Mucosa of descending colon (tissue), 3 donors: ENCODE data around the gene TBL1X. TPM values are rescaled to one million over a fixed set of nuclear protein-coding genes. Genes with fewer than 3 reads are reported as not detected.

Experiments
- ATAC-seq: fragments of 200-7000 bp; cut with Tn5 transposase; one replicate; pipeline ENCODE4 v1.9.1; 2020; ENCODE audit warnings: mild to moderate bottlenecking, moderate library complexity
- DNase-seq, 3 donors: peaks; one replicate each; pipeline ENCODE4 v3.0.0-alpha.2; 2020
- H3K36me3 ChIP-seq: fragments of 200-600 bp; one replicate; pipeline ENCODE4 v1.8.0; 2021; ENCODE audit warnings: low read depth, mild to moderate bottlenecking
- H3K4me1 ChIP-seq: fragments of 200-600 bp; one replicate; pipeline ENCODE4 v1.8.0; 2021; ENCODE audit warnings: low read depth, mild to moderate bottlenecking
- H3K4me3 ChIP-seq: fragments of 200-600 bp; one replicate; pipeline ENCODE4 v1.8.0; 2021; ENCODE audit warnings: mild to moderate bottlenecking
- H3K9me3 ChIP-seq: fragments of 200-600 bp; one replicate; pipeline ENCODE4 v1.8.0; 2021; ENCODE audit warnings: mild to moderate bottlenecking
- CTCF ChIP-seq: fragments of 200-600 bp; IDR thresholded peaks from one replicate; pipeline ENCODE4 v1.8.0; 2022; ENCODE audit warnings: antibody characterized with exemption, mild to moderate bottlenecking
- intact Hi-C, 2 donors: fragments of 100-400 bp; cut with DNase I in 1 of 2; cut with micrococcal nuclease in 1 of 2; formaldehyde crosslinking; loops; one replicate each; pipeline versions ENCODE4 v1.11.0 to v1.11.1; 2022; cut with DNase I, micrococcal nuclease
- total RNA-seq, 3 donors: library from RNA; stranded (reverse); fragmentation: NEBNext Ultra II Directional in 2 of 3; extraction: Animal tissue kit (Norgen Biotek cat#: 25700) in 2 of 3; gene quantifications; one replicate each; pipeline versions ENCODE4 v1.2.1 to v1.2.4, GENCODE V29; 2021 to 2023
- donor health status: DM: no; HTN: no; CAD: no; lungs with moderate emphysema.
- donor health status: DM: no; HTN: no; CAD: no.
- donor health status: DM: no; HTN: yes; CAD: no.

TBL1X gene
- total RNA-seq, 3 donors from 2014 or later = 12.1 to 26.6 (median 16.3) TPM

- no peak overlapping the region for H3K4me3 ChIP-seq
- no peaks in the 10 kb centered on the region for H3K9me3 ChIP-seq
- no peaks in the 10 kb centered on the region for H3K36me3 ChIP-seq
- H3K4me1 ChIP-seq = no peaks in the 10 kb centered on the region
- TF ChIP-seq CTCF = no peak
- intact Hi-C loops = no loop called here
- no peak for ATAC-seq
- DNase-seq = no peak
Measured at GRCh38 chrX:9650091-9650490, 185.2 kb downstream of the TBL1X start.

- no peak overlapping the region for H3K4me3 ChIP-seq
- H3K36me3 ChIP-seq = no peaks in the 10 kb centered on the region
- intact Hi-C loops = no loop called here
- DNase-seq (no peak), ATAC-seq (no peak)
- H3K4me1 ChIP-seq = no peaks in the 10 kb centered on the region
- H3K9me3 ChIP-seq = no peaks in the 10 kb centered on the region
- no peak for TF ChIP-seq CTCF
Measured at GRCh38 chrX:9651737-9652136, 186.9 kb downstream of the TBL1X start.

- intact Hi-C loops = no loop called here
- H3K4me3 ChIP-seq = no peak overlapping the region
- DNase-seq (peak in 1 of 3 donors; percentile 12), ATAC-seq (peak; percentile 64)
- H3K36me3 ChIP-seq = no peaks in the 10 kb centered on the region
- no peaks in the 10 kb centered on the region for H3K9me3 ChIP-seq
- TF ChIP-seq CTCF = no peak
- no peaks in the 10 kb centered on the region for H3K4me1 ChIP-seq
Measured at GRCh38 chrX:9654929-9655328, 190.1 kb downstream of the TBL1X start.

- ATAC-seq = peak; percentile 19
Measured at GRCh38 chrX:9656277-9656676, 191.4 kb downstream of the TBL1X start.

GRCh38 chrX:9656871-9657270 is 192.0 kb downstream of the TBL1X start:
- Histone ChIP-seq H3K36me3 (no peaks in the 10 kb centered on the region), H3K9me3 (no peaks in the 10 kb centered on the region), H3K4me1 (no peaks in the 10 kb centered on the region), H3K4me3 (no peak overlapping the region)
- ATAC-seq (no peak), DNase-seq (no peak)
- no peak for TF ChIP-seq CTCF
- intact Hi-C loops = no loop called here

More at GRCh38 chrX:9656277-9656676, 191.4 kb downstream of the TBL1X start:
- no peak for TF ChIP-seq CTCF
- H3K36me3 ChIP-seq = no peaks in the 10 kb centered on the region
- no peak overlapping the region for H3K4me3 ChIP-seq
- intact Hi-C loops = no loop called here
- H3K4me1 ChIP-seq = no peaks in the 10 kb centered on the region
- no peaks in the 10 kb centered on the region for H3K9me3 ChIP-seq
- no peak for DNase-seq
